GM18873 (cell line): Measurements from ENCODE around the gene SREBF1.
A peak's percentile ranks its signal among the peaks of the same experiment; 100 is the strongest.

Experiments
- ATAC-seq: cut with Tn5 transposase; IDR thresholded peaks from one replicate; pipeline ENCODE4 v1.9.1; 2021; ENCODE audit warnings: mild to moderate bottlenecking, moderate library complexity, moderate number of reproducible peaks; ENCODE audit not compliant: unreplicated experiment, low FRiP score

The SREBF1 gene

GRCh38 chr17:17826942-17827785 is 9.6 kb downstream of the SREBF1 start:
- ATAC-seq = no peak

GRCh38 chr17:17826342-17826713 is 10.5 kb downstream of the SREBF1 start:
- ATAC-seq = no peak

GRCh38 chr17:17824783-17825614 is 11.8 kb downstream of the SREBF1 start:
- ATAC-seq = no peak

- no peak for ATAC-seq
These were observed 12.5 kb downstream of the SREBF1 start for GRCh38 chr17:17824119-17824782.

- ATAC-seq = peak; percentile 36
These were observed 13.2 kb downstream of the SREBF1 start for GRCh38 chr17:17823433-17824118.

GRCh38 chr17:17822616-17823015 is 14.2 kb downstream of the SREBF1 start:
- ATAC-seq = no peak

GRCh38 chr17:17822189-17822588 is 14.6 kb downstream of the SREBF1 start:
- ATAC-seq = no peak

- ATAC-seq = no peak
These were observed 16.2 kb downstream of the SREBF1 start for GRCh38 chr17:17820463-17821158.

- ATAC-seq = no peak
These were observed 16.7 kb downstream of the SREBF1 start for GRCh38 chr17:17820046-17820445.

- ATAC-seq = peak; percentile 47
These were observed 17.2 kb downstream of the SREBF1 start for GRCh38 chr17:17819561-17819995.

- no peak for ATAC-seq
These were observed 17.7 kb downstream of the SREBF1 start for GRCh38 chr17:17819111-17819510.

- no peak for ATAC-seq
These were observed 18.7 kb downstream of the SREBF1 start for GRCh38 chr17:17818088-17818526.

- ATAC-seq = no peak
These were observed 19.2 kb downstream of the SREBF1 start for GRCh38 chr17:17817552-17817947.

GRCh38 chr17:17816831-17817551 is 19.8 kb downstream of the SREBF1 start:
- ATAC-seq = no peak

- ATAC-seq = no peak
These were observed 20.5 kb downstream of the SREBF1 start for GRCh38 chr17:17816240-17816814.

- ATAC-seq = no peak
These were observed 21.2 kb downstream of the SREBF1 start for GRCh38 chr17:17815436-17816200.

- ATAC-seq = no peak
These were observed 21.8 kb downstream of the SREBF1 start for GRCh38 chr17:17815062-17815406.
